H54 (cell line): ENCODE measurements around the gene ZSWIM4.
"Not testable (repeated sequence)": the region's sequence is repeated elsewhere in the genome, so short reads cannot be mapped to it uniquely, and the experiment has no call there.

ENCODE experiments used
- DNase-seq: peaks from one replicate; pipeline ENCODE4 v3.0.0; 2011; ENCODE audit warnings: low spot score, mixed read lengths; ENCODE audit not compliant: insufficient read length
- FAIRE-seq: peaks from 3 replicates; lab custom pipeline; 2011; peaks lifted over from hg19 to GRCh38; lab: Jason Lieb, UNC
- POLR2A ChIP-seq: IDR thresholded peaks from 2 replicates; pipeline ENCODE4 v1.6.1; 2011; ENCODE audit warnings: low read depth, mild to moderate bottlenecking, low read length

The ZSWIM4 gene

DNA sequence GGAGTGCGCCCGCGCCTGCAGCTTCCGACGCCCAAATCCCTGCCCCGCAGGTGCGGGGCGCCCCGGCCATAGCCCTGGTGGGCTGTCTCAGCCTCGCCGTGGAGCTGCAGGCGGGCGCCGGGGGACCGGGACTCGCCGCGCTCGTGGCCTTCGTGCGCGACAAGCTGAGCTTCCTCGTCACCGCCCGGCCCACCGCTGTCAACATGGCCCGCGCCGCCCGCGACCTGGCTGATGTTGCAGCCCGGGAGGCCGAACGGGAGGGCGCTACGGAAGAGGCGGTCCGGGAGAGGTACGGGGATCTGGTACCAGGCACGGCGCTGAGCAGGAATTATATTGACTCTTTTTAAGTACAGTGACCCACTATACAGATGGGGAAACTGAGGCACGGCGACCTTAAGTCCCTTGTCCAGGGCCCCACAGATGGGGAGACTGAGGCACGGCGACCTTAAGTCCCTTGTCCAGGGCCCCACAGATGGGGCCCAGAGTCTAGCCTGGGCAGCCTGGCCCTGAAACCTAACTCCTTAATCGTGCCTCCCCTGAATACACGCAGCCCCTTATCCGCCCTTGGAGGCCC is 30.3 kb upstream of the ZSWIM4 start:
- FAIRE-seq (no peak), DNase-seq (no peak)

DNA sequence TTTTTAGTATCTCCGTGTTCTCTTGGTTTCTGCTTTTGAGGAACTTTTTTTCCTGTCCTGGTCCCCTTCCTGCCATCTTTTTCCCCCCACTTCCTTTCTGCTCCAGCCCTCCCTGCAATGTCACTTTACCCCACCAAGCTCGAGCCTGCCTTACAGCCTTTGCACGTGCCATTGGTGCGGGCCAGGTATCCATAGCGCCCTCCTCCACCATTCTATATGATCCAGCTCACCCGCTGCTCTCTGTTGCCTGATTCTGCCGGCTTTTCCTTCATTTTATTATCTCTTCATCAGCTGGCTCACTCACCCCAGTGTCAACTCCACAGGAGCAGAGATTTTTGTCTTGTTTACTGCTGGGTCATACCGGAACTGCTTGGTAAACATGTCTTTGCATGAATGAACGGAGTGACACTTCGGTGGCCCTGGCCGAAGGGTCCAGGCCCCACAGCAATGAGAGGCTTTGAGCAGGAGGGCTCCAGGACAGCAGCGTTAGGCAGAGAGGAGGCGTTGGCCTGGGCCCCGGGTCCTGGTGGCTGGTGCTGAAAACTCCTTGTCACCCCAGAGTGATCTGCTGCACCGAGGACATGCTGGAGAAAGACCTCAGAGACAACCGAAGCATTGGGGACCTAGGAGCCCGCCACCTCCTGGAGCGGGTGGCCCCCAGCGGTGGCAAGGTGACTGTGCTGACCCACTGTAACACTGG is 29.7 kb upstream of the ZSWIM4 start:
- no peak for TF ChIP-seq POLR2A
- no peak for DNase-seq
- FAIRE-seq: no peak

More for the DNA sequence above, 30.3 kb upstream of the ZSWIM4 start:
- TF ChIP-seq POLR2A: no peak

DNA sequence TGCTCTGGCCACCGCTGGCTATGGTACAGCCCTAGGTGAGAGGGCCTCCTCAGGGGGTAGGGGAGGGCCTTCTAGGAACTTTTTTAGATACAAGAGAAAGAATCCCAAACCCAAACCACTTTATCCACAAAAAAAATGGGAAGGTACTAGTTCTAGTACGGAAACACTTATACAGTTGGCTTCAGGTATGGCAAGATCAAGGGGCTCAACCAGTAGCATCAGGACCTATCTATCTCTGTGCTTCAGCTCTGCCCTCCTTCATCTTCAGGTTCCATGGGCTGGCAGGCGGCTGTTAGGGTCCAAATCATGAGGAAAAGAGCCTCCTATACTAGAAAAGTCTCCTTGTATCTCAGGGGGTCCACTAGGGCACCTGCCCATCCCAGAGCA is 29.2 kb upstream of the ZSWIM4 start:
- no peak for DNase-seq
- TF ChIP-seq POLR2A: no peak
- FAIRE-seq: no peak

DNA sequence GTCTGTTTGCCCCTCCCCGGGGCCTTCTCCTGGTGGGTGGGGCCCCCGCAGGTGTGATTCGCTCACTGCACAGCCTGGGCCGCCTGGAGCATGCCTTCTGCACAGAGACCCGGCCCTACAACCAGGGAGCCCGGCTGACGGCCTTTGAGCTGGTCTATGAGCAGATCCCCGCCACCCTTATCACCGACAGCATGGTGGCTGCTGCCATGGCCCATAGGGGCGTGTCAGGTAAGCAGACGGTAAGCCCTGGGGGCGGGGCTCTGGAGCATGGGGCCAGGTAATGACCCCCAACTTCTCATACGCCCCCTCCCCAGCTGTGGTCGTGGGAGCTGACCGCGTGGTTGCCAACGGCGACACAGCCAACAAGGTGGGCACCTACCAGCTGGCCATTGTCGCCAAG is 26.7 kb upstream of the ZSWIM4 start:
- no peak for DNase-seq
- no peak for FAIRE-seq
- TF ChIP-seq POLR2A: no peak

DNA sequence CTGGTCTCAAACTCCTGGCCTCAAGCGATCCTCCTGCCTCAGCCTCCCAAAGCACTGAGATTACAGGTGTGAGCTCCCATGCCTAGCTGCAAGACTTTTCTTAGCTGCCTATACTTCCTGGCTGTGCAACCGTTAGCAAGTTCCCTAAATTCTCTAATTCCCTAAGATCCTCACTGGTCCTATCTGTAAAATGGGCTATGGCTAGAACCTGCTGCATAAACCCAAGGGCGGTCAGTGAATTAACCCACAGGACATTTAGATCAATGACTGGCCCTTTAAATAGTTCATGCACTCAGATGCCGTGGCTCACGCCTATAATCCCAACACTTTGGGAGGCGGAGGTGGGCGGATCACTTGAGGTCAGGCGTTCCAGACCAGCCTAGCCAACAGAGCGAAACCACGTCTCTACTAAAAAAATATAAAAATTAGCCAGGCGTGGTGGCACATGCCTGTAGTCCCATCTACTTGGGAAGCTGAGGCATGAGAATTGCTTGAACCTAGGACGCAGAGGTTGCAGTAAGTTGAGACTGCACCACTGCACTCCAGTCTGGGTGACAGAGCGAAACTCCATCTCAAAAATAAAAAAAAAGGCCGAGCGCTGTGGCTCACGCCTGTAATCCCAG is 25.1 kb upstream of the ZSWIM4 start:
- no peak for FAIRE-seq
- no peak for DNase-seq
- TF ChIP-seq POLR2A: no peak

DNA sequence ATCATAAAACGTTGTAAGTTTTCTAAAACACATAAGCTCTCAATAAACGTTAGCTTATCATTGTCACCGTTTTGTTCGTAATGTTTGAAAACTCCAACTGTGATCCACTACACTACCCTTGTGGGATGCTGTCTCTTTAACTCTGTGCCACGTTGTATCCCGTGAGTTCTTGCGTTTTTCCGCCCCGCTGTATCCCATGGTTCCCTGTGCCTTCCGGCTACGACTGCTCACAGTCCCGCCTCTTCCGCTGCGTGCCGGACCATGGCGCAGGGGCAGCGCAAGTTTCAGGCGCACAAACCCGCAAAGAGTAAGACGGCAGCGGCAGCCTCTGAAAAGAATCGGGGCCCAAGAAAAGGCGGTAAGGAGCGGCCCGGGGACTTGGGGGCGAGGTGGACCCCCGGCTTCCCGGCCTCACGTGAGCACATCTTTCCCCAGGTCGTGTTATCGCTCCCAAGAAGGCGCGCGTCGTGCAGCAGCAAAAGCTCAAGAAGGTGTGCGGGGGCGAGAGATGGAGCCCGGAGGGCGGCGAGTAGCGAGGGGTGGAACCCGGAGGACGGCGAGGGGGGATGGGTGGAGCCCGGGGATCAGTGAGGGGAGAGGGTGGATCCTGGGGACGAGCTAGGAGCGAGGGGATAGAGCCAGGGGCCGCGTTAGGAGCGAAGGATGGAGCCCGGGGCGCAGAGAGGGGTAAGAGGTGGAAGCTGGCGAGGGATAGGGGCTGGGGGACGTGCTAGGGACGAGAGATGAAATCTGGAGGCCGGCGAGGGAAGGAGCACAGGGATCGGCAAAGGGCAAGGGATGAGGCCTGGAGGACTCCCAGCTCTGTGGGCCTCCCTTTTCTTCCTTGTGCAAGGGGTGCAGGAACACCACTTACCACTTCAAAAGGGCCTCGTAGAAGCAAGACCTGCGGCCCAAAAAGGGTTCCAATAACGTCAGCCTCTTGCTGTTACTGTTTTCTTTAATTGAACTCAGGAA is 20.7 kb upstream of the ZSWIM4 start, which contains the start of gene C19orf53:
Gene C19orf53, plus strand, starts transcription at position 240 of the 975 bp plus-strand sequence. Its CDS starts 22 bp downstream, at position 262.
- FAIRE-seq (peak; percentile 62), DNase-seq (peak; percentile 85)
- TF ChIP-seq POLR2A: peak; percentile 85

DNA sequence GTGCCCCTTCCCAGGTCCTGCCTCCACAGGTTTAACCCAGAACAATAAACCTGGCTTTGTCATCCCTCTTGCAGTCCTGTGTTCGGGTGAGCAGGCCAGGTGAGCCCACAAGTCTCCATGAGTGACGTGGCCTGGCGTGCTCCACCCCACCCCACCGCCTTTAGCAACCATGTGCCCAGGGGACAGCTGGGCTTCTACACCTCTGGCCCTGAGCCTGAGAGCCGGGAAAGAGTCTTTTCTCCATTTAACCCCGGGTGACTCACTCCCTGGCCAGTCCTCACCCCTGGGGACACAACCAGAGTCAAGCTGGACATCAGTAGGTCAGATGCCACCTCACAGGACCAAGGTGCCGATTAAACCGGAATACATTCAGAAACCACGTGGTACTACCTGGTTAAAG is 16.8 kb upstream of the ZSWIM4 start:
- TF ChIP-seq POLR2A: no peak
- no peak for FAIRE-seq
- DNase-seq: no peak

DNA sequence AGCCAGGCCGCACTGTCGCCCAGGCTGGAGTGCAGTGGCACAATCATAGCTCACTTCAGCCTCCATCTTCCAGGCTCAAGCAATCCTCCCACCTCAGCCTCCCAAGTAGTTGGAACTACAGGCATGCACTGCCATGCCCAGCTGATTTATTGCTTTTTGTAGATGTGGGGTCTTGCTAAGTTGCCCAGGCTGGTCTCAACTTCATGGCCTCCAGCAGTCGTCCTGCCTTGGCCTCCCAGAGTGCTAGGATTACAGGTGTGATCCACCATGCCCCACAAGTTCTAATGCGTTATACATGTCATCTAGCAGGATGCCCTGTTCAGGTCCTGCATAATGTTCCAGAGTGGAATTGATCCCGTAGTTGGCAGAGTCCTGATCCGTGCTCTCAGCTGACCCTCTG is 16.4 kb upstream of the ZSWIM4 start:
- TF ChIP-seq POLR2A: no peak
- FAIRE-seq (no peak), DNase-seq (no peak)

DNA sequence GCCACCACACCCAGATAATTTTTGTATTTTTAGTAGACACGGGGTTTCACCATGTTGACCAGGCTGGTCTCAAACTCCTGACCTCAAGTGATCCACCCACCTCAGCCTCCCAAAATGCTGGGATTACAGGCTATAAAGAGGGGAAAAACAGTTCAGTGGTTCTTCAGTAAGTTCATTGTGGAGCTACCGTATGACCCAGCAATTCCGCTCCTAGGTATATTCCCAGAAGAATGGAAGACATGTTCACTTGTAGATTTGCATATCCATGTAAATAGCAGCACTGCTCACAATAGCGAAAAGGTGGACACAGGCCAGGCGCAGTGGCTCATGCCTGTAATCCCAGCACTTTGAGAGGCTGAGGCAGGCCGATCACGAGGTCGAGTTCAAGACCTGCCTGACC is 15.4 kb upstream of the ZSWIM4 start:
- not testable (repeated sequence) for DNase-seq, FAIRE-seq

DNA sequence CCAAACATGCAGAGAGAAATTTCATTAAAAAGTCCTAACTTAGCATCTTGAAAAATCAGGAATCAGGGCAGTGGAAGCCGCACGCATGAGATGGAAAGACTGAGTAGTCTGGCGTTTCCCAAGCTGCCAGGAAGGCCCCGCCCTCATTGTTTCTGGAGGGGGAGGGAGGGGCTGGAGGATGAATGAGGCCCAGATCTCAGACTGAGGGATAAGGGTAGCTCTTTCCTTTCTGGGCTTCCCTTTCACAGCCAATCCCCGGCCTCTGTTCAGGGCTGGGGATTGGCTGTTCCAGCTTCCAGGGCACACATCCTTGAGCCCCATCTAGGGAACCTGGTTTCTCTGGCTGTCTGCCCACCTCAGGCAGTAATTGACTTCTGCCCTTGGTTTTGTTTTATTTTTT is 13.7 kb upstream of the ZSWIM4 start:
- TF ChIP-seq POLR2A: no peak
- FAIRE-seq (no peak), DNase-seq (peak; percentile 67)

DNA sequence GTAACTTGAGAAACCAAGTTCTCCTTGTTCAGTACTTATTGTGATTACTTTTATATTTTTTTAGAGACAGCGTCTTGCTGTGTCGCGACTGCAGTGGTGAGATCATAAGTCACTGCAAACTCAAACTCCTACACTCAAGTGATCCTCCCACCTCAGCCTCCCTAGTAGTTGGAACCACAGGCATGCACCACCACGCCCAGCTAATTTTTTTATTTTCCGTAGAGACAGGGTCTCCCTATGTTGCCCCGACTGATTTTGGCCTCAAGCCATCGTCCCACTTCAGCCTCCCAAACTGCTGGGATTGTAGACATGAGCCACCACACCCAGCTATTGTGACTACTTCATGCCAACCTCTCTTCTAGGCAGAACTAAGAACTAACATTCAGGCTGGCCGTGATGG is 12.7 kb upstream of the ZSWIM4 start:
- DNase-seq (no peak), FAIRE-seq (no peak)
- TF ChIP-seq POLR2A: no peak

DNA sequence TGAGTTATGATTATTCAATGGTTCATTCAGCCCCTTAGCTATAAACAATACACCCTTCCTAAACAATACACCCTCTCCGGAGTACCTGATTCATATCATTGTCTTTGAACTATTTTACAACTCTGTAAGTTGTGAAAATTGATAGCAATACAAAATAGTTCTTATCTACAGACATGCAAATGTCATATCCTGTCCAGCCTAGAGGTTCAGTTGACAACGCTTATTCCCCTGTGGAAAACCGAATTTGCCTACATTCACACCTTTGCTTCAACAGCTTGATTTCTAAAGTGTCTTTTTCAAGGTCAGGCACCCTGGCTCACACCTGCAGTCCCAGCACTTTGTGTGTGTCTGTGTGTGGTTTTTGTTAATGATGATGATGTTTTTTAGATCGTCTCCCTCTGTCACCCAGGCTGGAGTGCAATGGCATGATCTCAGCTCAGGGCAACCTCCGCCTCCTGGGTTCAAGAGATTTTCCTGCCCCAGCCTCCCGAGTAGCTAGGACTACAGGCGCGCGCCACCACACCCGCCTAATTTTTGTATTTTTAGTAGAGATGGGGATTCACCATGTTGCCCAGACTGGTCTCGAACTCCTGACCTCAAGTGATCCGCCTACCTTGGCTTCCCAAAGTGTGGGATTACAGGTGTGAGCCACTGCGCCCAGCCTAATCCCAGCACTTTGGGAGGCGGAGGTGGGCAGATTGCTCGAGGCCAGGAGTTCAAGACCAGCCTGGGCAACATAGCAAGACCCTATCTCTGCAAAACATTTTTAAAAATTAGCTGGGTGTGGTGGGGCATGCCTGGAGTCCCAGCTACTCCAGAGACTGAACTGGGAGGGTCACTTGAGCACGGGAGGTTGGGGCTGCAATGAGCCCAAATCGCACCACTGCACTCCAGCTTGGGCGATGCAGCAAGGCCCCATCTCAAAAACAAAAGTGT is 11.4 kb upstream of the ZSWIM4 start:
- FAIRE-seq (no peak), DNase-seq (no peak)
- no peak for TF ChIP-seq POLR2A
